GM12801 (cell line): ENCODE data around the gene RABGGTA.

Experiments
- TF ChIP-seq, protein P1 (sequence below): IDR thresholded peaks from one replicate; pipeline ENCODE4 v1.5.1; 2011; ENCODE audit warnings: control low read depth; ENCODE audit not compliant: insufficient read length; ENCODE audit errors: extremely low read depth

The RABGGTA gene

DNA sequence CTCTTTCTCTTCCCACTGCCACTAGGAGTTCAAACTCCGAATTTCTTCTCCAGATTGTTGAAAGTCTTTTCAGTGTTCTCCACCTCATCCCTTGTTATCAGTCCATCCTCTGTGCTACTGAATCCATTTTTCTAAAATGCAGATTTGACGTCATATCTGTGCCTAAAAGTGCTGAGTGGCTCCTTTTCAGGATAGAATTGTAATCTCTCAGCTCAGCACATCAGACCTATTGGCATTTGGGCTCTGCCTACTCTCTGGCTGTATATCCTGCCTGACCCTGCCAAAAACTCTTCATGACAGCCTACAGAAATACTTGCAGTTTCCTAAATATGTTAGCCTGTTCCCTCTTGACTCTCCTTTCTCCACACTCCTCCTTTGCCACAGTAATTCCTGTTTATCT lies 1.1 kb upstream of the RABGGTA start:
- TF ChIP-seq, protein P1, sequence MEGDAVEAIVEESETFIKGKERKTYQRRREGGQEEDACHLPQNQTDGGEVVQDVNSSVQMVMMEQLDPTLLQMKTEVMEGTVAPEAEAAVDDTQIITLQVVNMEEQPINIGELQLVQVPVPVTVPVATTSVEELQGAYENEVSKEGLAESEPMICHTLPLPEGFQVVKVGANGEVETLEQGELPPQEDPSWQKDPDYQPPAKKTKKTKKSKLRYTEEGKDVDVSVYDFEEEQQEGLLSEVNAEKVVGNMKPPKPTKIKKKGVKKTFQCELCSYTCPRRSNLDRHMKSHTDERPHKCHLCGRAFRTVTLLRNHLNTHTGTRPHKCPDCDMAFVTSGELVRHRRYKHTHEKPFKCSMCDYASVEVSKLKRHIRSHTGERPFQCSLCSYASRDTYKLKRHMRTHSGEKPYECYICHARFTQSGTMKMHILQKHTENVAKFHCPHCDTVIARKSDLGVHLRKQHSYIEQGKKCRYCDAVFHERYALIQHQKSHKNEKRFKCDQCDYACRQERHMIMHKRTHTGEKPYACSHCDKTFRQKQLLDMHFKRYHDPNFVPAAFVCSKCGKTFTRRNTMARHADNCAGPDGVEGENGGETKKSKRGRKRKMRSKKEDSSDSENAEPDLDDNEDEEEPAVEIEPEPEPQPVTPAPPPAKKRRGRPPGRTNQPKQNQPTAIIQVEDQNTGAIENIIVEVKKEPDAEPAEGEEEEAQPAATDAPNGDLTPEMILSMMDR, result no peak

DNA sequence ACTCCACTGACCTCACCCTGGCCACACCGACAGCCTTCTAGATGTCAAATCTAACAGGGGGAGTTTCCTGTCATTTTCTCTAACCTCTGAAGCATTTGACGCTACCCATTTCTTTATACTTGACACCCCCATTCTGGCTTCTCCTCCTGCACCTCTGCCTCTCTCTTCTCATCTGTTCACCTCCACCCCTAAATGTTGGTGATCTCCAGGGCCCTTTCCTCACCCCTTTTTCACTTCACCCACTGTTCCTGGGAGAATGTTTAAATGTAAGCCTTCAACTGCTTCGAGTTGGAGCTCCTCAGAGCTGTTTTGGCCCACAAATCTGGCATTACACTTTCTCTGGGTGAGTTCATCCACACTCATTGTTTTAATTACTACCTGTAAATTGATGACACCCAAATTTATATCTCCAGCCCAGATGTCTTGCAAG lies 452 bp upstream of the RABGGTA start:
- TF ChIP-seq, protein P1, result no peak

DNA sequence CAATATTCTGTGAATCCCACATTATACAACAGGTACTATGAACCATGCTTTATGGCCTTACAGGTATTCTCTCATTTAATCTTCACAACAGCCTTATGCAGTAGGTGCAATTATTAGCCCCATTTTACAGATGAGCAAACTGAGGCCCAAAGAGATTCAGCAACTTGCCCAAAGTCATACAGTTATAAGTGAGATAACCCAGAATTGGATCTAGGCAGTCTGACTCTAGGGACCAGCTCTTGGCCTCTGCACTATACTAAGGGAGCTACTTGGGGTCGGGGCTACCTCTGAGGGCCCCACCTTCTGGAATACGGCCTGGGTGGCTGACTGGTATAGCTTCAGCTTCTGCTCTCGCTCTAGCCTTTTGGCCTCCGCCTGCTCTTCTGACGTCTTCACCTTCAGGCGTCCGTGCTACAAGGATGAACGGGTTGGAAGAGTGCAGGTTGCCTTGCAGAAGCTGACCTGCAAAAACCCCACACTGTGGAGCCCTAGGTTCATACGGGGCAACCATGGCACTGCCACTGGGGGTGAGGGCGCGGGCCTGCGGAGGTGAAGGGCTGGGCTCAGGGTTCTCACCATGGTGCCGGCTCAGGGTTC lies 762 bp downstream of the RABGGTA start:
- TF ChIP-seq, protein P1, result no peak

DNA sequence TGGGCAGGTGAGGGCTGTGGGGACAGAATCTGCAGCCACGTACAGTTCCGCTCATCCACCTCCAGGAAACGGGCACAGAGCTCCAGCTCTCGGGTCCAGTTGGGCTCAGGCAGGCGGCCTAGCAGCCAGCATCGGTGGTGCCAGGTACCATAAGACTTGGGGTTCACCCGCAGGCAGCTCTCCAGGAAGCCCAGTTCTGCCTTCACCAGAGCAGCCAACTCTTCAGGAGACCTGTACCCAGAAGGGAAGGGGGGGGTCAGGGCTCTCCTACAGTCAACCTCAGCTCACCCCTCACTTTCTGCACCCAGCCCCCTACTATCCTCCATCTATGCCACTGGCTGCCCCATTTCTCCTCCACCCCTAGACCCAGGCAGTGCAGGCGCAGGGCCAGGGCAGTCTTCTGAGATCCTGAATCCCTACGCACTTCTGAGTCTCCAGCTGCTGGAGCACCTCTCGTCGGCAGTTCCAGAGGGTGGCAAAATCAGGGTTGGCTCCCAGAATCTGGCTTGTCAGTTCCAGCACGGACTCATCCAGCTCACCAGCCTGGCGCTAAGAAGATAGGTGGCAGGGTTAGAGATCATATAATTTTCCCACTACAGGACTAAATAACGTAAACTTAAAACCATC lies 1.4 kb downstream of the RABGGTA start:
- TF ChIP-seq, protein P1, result no peak

DNA sequence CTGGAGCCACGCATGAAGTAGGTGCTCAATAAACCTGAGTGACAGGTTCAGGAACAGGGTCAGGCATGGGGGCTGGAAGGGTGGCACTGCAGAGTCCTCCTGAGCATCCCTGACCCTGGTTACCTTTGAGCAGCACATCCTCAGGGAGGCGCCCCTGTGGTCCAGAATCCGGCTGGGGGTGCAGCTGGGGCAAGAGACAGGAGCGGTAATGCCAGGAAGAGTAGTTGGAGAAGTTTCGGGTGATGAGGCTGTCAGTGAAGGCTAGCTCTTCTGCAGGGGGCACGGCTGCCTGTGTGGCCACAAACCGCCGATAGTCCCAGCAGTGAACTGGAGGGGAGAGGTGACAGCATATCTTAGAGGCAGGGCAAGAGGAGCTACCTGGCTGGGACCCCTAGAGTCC lies 2.0 kb downstream of the RABGGTA start:
- TF ChIP-seq, protein P1, result no peak

DNA sequence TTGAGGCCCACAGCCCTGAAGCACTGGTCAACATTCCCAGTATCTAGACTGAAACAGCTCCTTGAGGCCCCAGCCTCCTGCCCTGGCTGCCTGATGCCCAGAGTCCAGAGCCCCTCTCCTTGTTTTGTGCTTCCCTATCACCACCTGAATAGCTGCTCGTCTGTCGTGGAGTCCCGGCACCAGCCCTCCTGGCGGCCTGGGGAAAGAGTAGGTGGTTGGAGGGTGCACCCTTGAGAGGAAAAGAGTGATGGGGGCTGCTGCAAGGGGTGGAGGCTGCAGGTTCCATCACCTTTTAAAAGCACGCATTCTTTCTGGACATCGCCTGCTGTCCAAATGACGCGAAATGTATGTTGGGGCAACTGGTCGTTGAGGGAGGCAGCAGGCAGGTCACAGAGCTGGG lies 3.2 kb downstream of the RABGGTA start:
- TF ChIP-seq, protein P1, result no peak

DNA sequence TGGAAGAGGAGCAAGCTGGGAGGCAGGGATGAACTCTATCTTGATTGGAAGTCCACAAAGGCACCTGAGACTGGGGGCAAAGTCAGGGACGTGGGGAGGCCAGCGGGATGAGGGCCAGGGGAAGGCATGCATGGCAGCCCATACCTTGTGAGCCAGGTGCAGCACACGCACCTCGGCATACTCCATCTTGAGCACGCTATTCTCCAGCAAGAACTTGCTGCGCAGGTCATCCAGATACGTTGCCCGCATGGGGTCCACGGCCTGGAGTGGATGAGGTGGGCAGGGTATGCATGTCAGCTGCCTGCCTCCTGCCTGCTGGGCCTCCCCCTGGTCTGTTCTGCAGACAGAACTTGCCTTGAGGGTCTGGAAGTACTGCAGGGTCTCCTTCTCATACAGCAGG lies 3.9 kb downstream of the RABGGTA start:
- TF ChIP-seq, protein P1, result no peak
